DOHH2 (cell line): ENCODE data around the gene TAF3.

Experiments used
- H3F3A ChIP-seq: fragments of 200-600 bp; sonication (generic), shearing (Covaris generic); 2 replicates; pipeline ENCODE4 v1.6.0; 2016; ENCODE audit warnings: antibody characterized with exemption, mild to moderate bottlenecking; ENCODE audit not compliant: control insufficient read depth, insufficient read depth
- H3K27ac ChIP-seq: fragments of 200-600 bp; sonication (generic); 2 replicates; pipeline ENCODE4 v1.5.1; 2014; ENCODE audit warnings: low read depth, mild to moderate bottlenecking, low read length, moderate library complexity
- H3K27me3 ChIP-seq: fragments of 200-600 bp; sonication (generic); 2 replicates; pipeline ENCODE4 v1.6.1; 2014; ENCODE audit warnings: mild to moderate bottlenecking, low read length, mixed read lengths; ENCODE audit not compliant: control insufficient read depth
- H3K36me3 ChIP-seq: fragments of 200-600 bp; sonication (generic); 2 replicates; pipeline ENCODE4 v1.6.1; 2014; ENCODE audit warnings: mild to moderate bottlenecking, low read length, moderate library complexity, mixed read lengths; ENCODE audit not compliant: control insufficient read depth
- H3K4me1 ChIP-seq: fragments of 200-600 bp; sonication (generic); 2 replicates; pipeline ENCODE4 v1.6.1; 2014; ENCODE audit warnings: mild to moderate bottlenecking, low read length, mixed read lengths; ENCODE audit not compliant: control insufficient read depth
- H3K4me2 ChIP-seq: fragments of 200-600 bp; sonication (generic); 2 replicates; pipeline ENCODE4 v1.6.0; 2014; ENCODE audit warnings: mild to moderate bottlenecking, low read length, moderate library complexity
- H3K4me3 ChIP-seq: fragments of 200-600 bp; sonication (generic); 2 replicates; pipeline ENCODE4 v1.5.1; 2014; ENCODE audit warnings: mild to moderate bottlenecking, low read length, mixed read lengths
- H3K79me2 ChIP-seq: fragments of 200-600 bp; sonication (generic); 2 replicates; pipeline ENCODE4 v1.6.1; 2014; ENCODE audit warnings: mild to moderate bottlenecking, low read length, mixed read lengths; ENCODE audit not compliant: control insufficient read depth
- H3K9me2 ChIP-seq: fragments of 200-600 bp; sonication (generic); replicated peaks from 2 replicates; pipeline ENCODE4 v1.6.1; 2014; ENCODE audit warnings: mild to moderate bottlenecking, low read length, mixed read lengths; ENCODE audit not compliant: control insufficient read depth
- H3K9me3 ChIP-seq: fragments of 200-600 bp; sonication (generic); 2 replicates; pipeline ENCODE4 v1.6.1; 2014; ENCODE audit warnings: antibody characterized with exemption, low read length, mixed read lengths; ENCODE audit not compliant: control insufficient read depth, insufficient read depth
- H4K20me1 ChIP-seq: fragments of 200-600 bp; sonication (generic); 2 replicates; pipeline ENCODE4 v1.6.0; 2014; ENCODE audit warnings: low read depth, mild to moderate bottlenecking, antibody characterized with exemption, low read length, moderate library complexity; ENCODE audit not compliant: control insufficient read depth, insufficient read depth
- CTCF ChIP-seq: fragments of 200-600 bp; sonication (generic); IDR thresholded peaks from one replicate; pipeline ENCODE4 v1.5.1; 2014; ENCODE audit warnings: antibody characterized with exemption, mild to moderate bottlenecking, low read depth, low read length; ENCODE audit not compliant: poor library complexity, severe bottlenecking
- EZH2phosphoT487 ChIP-seq: fragments of 200-600 bp; sonication (generic); IDR thresholded peaks from 2 replicates; pipeline ENCODE4 v1.6.1; 2017; ENCODE audit warnings: borderline replicate concordance, mild to moderate bottlenecking, antibody characterized with exemption, low read length, moderate library complexity, mixed read lengths

TAF3 gene

GRCh38 chr10:7857262-7857661 is 39.0 kb downstream of the TAF3 start:
- H3K9me3 ChIP-seq: peaks cover 3% of the 10 kb centered on the region; the same call in 1 of the 2 replicates
- H4K20me1 ChIP-seq: no peaks in the 10 kb centered on the region
- H3K4me2 ChIP-seq: no peak overlapping the region
- H3K27ac ChIP-seq: no peak overlapping the region
- H3K4me1 ChIP-seq: no peaks in the 10 kb centered on the region
- no peaks in the 10 kb centered on the region for H3K27me3 ChIP-seq
- peaks cover 33% of the 10 kb centered on the region for H3K79me2 ChIP-seq
- no peaks in the 10 kb centered on the region for H3K9me2 ChIP-seq
- H3K4me3 ChIP-seq: no peak overlapping the region
- TF ChIP-seq CTCF (no peak), EZH2phosphoT487 (no peak)
- no peaks in the 10 kb centered on the region for H3K36me3 ChIP-seq
- no peaks in the 10 kb centered on the region for H3F3A ChIP-seq

- Histone ChIP-seq H4K20me1 (no peaks in the 10 kb centered on the region), H3K9me3 (peaks cover 3% of the 10 kb centered on the region; the same call in 1 of the 2 replicates), H3K4me3 (no peak overlapping the region), H3K9me2 (no peaks in the 10 kb centered on the region), H3F3A (no peaks in the 10 kb centered on the region), H3K4me2 (no peak overlapping the region), H3K79me2 (peaks cover 42% of the 10 kb centered on the region), H3K4me1 (no peaks in the 10 kb centered on the region), H3K36me3 (no peaks in the 10 kb centered on the region), H3K27me3 (no peaks in the 10 kb centered on the region), H3K27ac (no peak overlapping the region)
- TF ChIP-seq EZH2phosphoT487: no peak
- no peak for TF ChIP-seq CTCF
These were observed 43.3 kb downstream of the TAF3 start for GRCh38 chr10:7861509-7862120.

GRCh38 chr10:7862121-7862514 is 43.8 kb downstream of the TAF3 start:
- Histone ChIP-seq H3K27ac (no peak overlapping the region), H4K20me1 (no peaks in the 10 kb centered on the region), H3K4me2 (no peak overlapping the region), H3K79me2 (peaks cover 39% of the 10 kb centered on the region), H3F3A (no peaks in the 10 kb centered on the region), H3K27me3 (no peaks in the 10 kb centered on the region), H3K36me3 (no peaks in the 10 kb centered on the region), H3K4me1 (no peaks in the 10 kb centered on the region), H3K9me3 (peaks cover 3% of the 10 kb centered on the region; the same call in 1 of the 2 replicates), H3K4me3 (no peak overlapping the region), H3K9me2 (no peaks in the 10 kb centered on the region)
- TF ChIP-seq CTCF: no peak
- no peak for TF ChIP-seq EZH2phosphoT487
